GM19351 (cell line): ENCODE data around the gene TEX2.
"Not testable (repeated sequence)": the region's sequence is repeated elsewhere in the genome, so short reads cannot be mapped to it uniquely, and the experiment has no call there.

ENCODE experiments used
- ATAC-seq: cut with Tn5 transposase; IDR thresholded peaks from one replicate; pipeline ENCODE4 v1.9.1; 2021; ENCODE audit warnings: mild to moderate bottlenecking, moderate library complexity; ENCODE audit not compliant: unreplicated experiment

TEX2 gene

DNA sequence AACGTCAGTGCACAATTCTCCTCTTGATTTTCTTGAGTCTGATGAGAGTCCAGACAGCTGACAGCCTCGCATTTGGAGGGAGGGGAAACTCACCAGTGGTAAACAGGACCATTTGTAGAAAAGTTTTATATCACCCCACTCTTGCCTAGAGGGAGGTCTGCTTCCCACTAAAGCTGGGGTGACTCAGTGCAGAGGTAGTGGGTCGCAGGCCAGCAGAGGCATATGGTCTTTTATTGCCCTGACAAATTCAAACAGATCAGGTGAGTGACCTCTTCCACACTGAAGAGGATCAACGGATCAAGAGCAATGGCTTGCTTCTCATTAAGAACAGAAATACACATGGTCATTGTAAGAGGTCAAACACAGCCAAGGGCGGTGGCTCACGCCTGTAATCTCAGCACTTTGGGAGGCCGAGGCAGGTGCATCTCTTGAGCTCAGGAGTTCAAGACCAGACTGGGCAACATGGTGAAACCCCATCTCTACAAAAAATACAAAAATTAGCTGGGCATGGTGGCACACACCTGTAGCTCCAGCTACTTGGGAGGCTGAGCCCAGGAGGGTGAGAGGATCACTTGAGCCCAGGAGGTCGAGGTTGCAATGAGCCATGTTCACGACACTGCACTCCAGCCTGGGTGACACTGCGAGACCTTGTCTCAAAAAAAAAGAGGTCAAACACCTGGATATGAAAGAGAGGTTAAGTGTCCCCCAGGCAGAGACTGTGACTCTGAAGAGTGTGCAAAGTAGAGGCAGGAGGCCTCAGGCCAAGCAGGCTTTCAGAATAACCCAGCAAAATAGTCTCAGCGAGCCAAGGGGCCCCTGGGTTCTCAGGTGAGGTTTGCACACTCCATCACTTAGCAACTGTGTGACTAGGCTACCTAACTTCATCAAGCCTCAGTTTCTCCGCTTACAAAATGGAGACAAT, 76.6 kb downstream of the TEX2 start:
- ATAC-seq, result no peak

DNA sequence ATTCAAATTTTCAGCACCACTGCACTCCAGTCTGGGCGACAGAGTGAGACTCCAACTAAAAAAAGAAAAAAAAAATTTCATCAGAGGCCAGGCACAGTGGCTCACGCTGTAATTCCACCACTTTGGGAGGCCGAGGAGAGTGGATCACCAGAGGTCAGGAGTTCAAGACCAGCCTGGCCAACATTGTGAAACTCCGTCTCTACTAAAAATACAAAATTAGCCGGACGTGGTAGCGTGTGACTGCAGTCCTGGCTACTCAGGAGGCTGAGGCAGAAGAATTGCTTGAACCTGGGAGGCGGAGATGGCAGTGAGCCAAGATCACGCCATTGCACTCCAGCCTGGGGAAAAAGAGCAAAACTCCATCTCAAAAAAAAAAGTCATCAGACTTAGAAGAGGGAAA, 77.5 kb downstream of the TEX2 start:
- not testable (repeated sequence) for ATAC-seq

DNA sequence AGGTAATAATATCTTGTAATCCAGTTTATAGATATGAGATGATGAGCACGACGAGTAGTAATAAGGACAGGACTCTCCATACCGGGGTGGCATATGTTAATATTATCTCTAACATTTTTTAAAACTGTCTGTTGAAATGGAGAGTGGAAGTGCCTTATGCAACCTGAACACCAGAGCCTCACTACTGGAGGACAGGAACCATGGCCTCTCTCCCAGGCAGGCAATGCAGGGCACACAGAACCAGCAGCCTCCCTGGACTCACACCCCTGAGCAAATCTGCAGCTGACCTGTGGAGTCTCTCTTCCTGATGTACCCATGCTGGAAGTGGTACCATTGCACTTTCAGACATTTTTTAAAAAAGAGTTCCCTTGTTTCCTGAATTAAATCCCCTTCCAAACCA, 78.0 kb downstream of the TEX2 start:
- ATAC-seq, result no peak

DNA sequence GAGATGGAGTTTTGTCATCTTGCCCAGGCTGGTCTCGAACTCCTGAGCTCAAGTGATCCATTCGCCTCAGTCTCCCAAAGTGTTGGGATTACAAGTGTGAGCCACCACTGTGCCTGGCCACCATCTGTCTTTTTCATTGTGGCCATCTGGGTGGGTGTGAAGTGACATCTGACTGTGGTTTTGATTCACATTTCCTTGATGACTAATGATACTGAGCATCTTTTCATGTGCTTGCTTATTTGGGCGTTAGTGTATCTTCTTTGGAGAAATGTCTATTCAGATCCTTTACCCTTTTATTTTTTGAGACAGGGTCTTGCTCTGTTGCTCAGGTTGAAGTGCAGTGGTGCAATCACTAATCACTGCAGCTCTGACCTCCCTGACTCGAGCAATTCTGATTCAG, 79.2 kb downstream of the TEX2 start:
- no peak for ATAC-seq

GRCh38 chr17:64182325-64183012, 80.6 kb downstream of the TEX2 start:
- ATAC-seq, result no peak

- no peak for ATAC-seq
Observed at GRCh38 chr17:64180089-64181073, 82.7 kb downstream of the TEX2 start.

GRCh38 chr17:64179024-64179423, 84.0 kb downstream of the TEX2 start:
- not testable (repeated sequence) for ATAC-seq

- ATAC-seq, result no peak
Observed at GRCh38 chr17:64178011-64178825, 84.8 kb downstream of the TEX2 start.

- no peak for ATAC-seq
Observed at GRCh38 chr17:64177311-64178010, 85.6 kb downstream of the TEX2 start.

- no peak for ATAC-seq
Observed at GRCh38 chr17:64176556-64176955, 86.5 kb downstream of the TEX2 start.

DNA sequence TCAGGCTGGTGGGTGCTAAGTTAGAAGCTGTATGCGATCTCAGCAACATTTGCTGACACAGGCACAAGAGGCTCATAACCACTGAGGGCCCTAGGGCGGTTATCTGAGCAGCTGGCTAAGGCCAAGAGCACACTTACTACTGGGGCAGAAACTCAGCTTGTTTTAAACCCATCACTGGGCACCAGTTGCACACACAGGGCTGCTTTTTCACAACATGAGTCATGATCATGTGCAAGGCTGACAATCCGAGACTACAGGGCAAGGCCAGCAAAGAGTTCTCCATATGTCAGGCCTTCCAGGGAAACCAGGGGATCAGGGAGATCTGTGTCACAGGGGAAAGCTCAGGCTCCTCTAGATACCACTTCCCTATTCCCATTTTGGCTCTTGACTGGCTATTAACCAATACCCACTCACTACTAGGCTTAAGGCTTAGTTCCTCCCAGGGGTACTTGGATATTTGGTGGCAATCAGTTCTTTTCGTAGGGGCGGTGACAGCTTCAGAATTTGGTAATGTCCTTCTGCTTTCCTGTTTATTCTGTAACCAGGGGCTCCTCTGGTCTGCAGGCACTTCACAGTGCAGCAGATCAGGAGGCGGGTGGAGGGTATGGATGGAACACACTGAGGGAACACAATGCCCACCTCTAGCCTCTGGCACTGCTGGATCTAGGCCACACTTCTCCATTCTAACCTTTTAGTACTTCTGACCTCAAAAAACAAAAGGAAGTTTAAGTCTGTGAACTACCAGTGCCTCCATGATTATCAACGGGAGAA, 88.2 kb downstream of the TEX2 start:
- ATAC-seq, result no peak

DNA sequence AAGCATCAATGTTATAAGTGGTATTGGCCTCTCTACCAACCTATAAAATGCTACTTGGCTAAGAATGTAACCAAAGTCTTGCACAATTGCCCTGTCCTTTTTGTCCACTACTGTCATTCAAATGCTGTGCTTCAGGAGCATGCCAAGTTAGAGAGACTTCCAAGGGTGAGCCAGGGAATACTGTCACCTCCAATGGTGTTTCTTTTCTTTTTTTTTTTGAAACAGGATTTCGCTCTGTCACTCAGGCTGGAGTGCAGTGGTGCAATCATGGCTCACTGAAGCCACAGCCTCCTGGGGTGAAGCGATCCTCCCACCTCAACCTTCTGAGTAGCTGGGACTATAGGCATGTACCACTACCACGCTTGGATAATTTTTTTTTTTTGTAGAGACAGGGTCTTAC, 89.4 kb downstream of the TEX2 start:
- ATAC-seq, result no peak

DNA sequence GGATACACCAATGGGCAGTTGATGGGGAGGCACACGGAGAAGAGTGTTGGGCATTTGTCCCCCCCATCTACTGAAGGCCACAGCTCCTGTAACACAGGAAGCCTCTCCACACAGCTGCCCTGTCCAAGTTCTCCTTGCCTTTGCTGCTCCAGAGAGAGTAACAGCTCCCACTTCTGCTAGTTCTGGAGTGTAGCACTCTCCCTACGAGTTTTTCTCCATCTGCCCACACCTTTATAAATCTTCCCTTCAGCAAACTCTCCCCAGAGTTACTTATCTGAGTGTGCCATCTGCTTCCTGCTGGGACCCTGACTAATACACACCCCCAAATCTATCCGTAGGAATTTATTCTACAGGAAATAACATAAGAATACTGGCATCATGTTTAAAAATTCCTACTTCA, 90.5 kb downstream of the TEX2 start:
- no peak for ATAC-seq

- ATAC-seq, result no peak
Observed at GRCh38 chr17:64171041-64171440, 92.0 kb downstream of the TEX2 start.

GRCh38 chr17:64170286-64170685, 92.8 kb downstream of the TEX2 start:
- no peak for ATAC-seq

DNA sequence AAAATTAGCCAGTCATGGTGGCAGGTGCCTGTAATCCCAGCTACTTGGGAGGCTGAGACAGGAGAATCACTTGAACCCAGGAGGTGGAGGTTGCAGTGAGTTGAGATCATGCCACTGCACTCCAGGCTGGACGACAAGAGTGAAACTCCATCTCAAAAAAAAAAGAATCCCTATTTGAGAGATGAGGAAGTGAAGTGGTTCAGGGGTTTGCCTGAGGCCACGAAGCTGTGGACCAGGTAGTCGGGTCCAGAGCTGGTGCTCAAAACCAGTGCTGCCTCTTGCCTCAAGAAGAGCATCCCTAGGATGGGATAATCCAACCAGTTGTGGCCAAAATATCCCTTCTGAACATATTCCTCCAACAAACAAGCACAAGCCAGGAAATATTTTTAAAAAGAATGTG, 95.4 kb downstream of the TEX2 start:
- not testable (repeated sequence) for ATAC-seq

GRCh38 chr17:64166876-64167275, 96.2 kb downstream of the TEX2 start:
- ATAC-seq, result no peak

GRCh38 chr17:64165347-64165746, 97.7 kb downstream of the TEX2 start:
- no peak for ATAC-seq
